Glutamatergic neuron (in vitro differentiated cells): ENCODE results near the gene FADS6. TPM values are rescaled to one million over a fixed set of nuclear protein-coding genes. Genes with fewer than 3 reads are reported as not detected.

Experiments used
- DNase-seq: peaks from one replicate; pipeline ENCODE4 v3.0.0; 2022
- H3K27ac Mint-ChIP-seq: one replicate; pipeline ENCODE4 v1.8.0; 2020; ENCODE audit warnings: mild to moderate bottlenecking, mixed read lengths, inconsistent platforms; ENCODE audit not compliant: unreplicated experiment
- H3K27me3 Mint-ChIP-seq: one replicate; pipeline ENCODE4 v1.8.0; 2020; ENCODE audit warnings: mild to moderate bottlenecking, moderate library complexity, mixed read lengths, inconsistent platforms; ENCODE audit not compliant: unreplicated experiment
- H3K36me3 Mint-ChIP-seq: one replicate; pipeline ENCODE4 v1.8.0; 2020; ENCODE audit warnings: mild to moderate bottlenecking, mixed read lengths, inconsistent platforms; ENCODE audit not compliant: unreplicated experiment
- H3K4me1 Mint-ChIP-seq: one replicate; pipeline ENCODE4 v1.8.0; 2020; ENCODE audit warnings: mild to moderate bottlenecking, low read depth, mixed read lengths, inconsistent platforms; ENCODE audit not compliant: unreplicated experiment
- H3K4me3 Mint-ChIP-seq: one replicate; pipeline ENCODE4 v1.8.0; 2020; ENCODE audit warnings: mild to moderate bottlenecking, mixed read lengths, inconsistent platforms; ENCODE audit not compliant: unreplicated experiment
- H3K9me3 Mint-ChIP-seq: one replicate; pipeline ENCODE4 v1.8.0; 2020; ENCODE audit warnings: mild to moderate bottlenecking, moderate library complexity, mixed read lengths, inconsistent platforms; ENCODE audit not compliant: unreplicated experiment
- CTCF ChIP-seq: fragments of 200-600 bp; sonication (generic); IDR thresholded peaks from one replicate; pipeline ENCODE4 v1.5.0; 2021; ENCODE audit not compliant: partially characterized antibody, unreplicated experiment
- total RNA-seq: library from RNA; stranded (reverse); fragmentation: NEBNext Ultra II Directional; extraction: Animal tissue kit (Norgen Biotek cat#: 25700); gene quantifications from one replicate; pipeline ENCODE4 v1.2.1, GENCODE V29; 2021; ENCODE audit not compliant: unreplicated experiment

Gene FADS6
- total RNA-seq, 1 donor from 2014 or later = not detected

GRCh38 chr17:74853048-74853397, 40.4 kb downstream of the FADS6 start:
- peaks cover 6% of the 10 kb centered on the region for H3K36me3 Mint-ChIP-seq
- peaks cover 2% of the 10 kb centered on the region for H3K4me1 Mint-ChIP-seq
- no peak for TF ChIP-seq CTCF
- peaks cover 28% of the 10 kb centered on the region for H3K27me3 Mint-ChIP-seq
- DNase-seq = no peak
- H3K4me3 Mint-ChIP-seq = peak overlapping the region; percentile 67
- no peak overlapping the region for H3K27ac Mint-ChIP-seq
- H3K9me3 Mint-ChIP-seq = peaks cover 11% of the 10 kb centered on the region

- H3K9me3 Mint-ChIP-seq = peaks cover 11% of the 10 kb centered on the region
- peak; percentile 52 for DNase-seq
- peak overlapping the region; percentile 67 for H3K4me3 Mint-ChIP-seq
- H3K27ac Mint-ChIP-seq = no peak overlapping the region
- TF ChIP-seq CTCF = no peak
- peaks cover 2% of the 10 kb centered on the region for H3K4me1 Mint-ChIP-seq
- peaks cover 23% of the 10 kb centered on the region for H3K27me3 Mint-ChIP-seq
- H3K36me3 Mint-ChIP-seq = peaks cover 6% of the 10 kb centered on the region
Measured at GRCh38 chr17:74852237-74853047, 41.0 kb downstream of the FADS6 start.

GRCh38 chr17:74851612-74852236, 41.7 kb downstream of the FADS6 start:
- no peak overlapping the region for H3K27ac Mint-ChIP-seq
- H3K27me3 Mint-ChIP-seq = peaks cover 22% of the 10 kb centered on the region
- H3K4me3 Mint-ChIP-seq = no peak overlapping the region
- peaks cover 9% of the 10 kb centered on the region for H3K9me3 Mint-ChIP-seq
- no peak for DNase-seq
- TF ChIP-seq CTCF = no peak
- H3K36me3 Mint-ChIP-seq = peaks cover 6% of the 10 kb centered on the region
- peaks cover 2% of the 10 kb centered on the region for H3K4me1 Mint-ChIP-seq

GRCh38 chr17:74850914-74851313, 42.5 kb downstream of the FADS6 start:
- H3K4me1 Mint-ChIP-seq = peaks cover 2% of the 10 kb centered on the region
- DNase-seq = no peak
- no peak for TF ChIP-seq CTCF
- H3K27me3 Mint-ChIP-seq = peaks cover 24% of the 10 kb centered on the region
- H3K27ac Mint-ChIP-seq = no peak overlapping the region
- H3K4me3 Mint-ChIP-seq = peak overlapping the region; percentile 18
- peaks cover 9% of the 10 kb centered on the region for H3K9me3 Mint-ChIP-seq
- peaks cover 6% of the 10 kb centered on the region for H3K36me3 Mint-ChIP-seq

- H3K9me3 Mint-ChIP-seq = peaks cover 9% of the 10 kb centered on the region
- no peak for DNase-seq
- peaks cover 2% of the 10 kb centered on the region for H3K4me1 Mint-ChIP-seq
- peaks cover 6% of the 10 kb centered on the region for H3K36me3 Mint-ChIP-seq
- peaks cover 20% of the 10 kb centered on the region for H3K27me3 Mint-ChIP-seq
- H3K4me3 Mint-ChIP-seq = no peak overlapping the region
- H3K27ac Mint-ChIP-seq = no peak overlapping the region
- no peak for TF ChIP-seq CTCF
Measured at GRCh38 chr17:74850310-74850709, 43.1 kb downstream of the FADS6 start.
